HG03457 (cell line): ENCODE measurements around the gene SRCAP.

Experiments
- ATAC-seq: cut with Tn5 transposase; IDR thresholded peaks from one replicate; pipeline ENCODE4 v1.9.1; 2021; ENCODE audit warnings: moderate number of reproducible peaks; ENCODE audit not compliant: unreplicated experiment

SRCAP gene

DNA sequence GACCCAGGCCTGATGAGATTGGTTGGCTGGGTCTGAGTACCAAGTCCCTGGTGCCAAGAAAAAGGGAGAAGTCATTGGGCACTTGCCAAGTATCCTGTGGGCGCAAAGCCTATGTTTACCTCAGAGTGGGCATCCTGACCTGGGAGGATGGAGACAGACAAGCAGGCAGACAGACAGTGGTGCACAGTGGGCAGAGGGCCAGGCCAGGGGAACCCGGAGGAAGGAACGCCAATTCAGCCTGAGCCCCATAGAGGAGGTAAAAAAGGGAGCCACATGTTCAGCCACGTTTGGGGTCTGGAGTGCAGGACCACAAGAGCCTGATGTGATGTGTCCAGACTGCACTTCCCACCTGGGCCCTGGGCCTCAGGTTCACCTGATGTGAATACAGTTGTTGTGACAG is 54.6 kb downstream of the SRCAP start:
- no peak for ATAC-seq

DNA sequence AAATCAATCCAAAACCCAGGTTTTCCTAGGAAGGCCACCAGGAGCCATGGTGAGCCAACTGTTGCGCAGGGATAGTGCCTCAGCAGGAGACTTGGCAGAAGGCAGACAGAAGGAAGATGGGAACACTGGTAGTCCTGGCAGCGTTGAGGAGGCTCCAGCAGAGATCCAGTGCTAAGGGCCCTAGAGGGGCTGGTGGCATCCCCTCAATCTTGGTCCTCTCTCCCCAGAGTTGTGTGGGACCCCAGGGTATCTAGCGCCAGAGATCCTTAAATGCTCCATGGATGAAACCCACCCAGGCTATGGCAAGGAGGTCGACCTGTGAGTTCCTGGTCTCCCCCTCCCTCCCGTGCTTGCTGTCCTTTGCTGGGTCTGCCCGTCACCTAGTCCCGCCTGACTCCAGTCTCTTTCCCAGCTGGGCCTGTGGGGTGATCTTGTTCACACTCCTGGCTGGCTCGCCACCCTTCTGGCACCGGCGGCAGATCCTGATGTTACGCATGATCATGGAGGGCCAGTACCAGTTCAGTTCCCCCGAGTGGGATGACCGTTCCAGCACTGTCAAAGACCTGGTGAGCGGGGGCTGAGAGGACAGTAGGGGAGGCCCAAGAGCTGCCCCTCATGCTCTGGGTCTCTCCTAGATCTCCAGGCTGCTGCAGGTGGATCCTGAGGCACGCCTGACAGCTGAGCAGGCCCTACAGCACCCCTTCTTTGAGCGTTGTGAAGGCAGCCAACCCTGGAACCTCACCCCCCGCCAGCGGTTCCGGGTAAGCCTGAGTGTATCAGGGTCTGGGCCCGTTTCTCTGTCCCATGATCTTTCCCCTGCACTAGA is 57.2 kb downstream of the SRCAP start:
- no peak for ATAC-seq

DNA sequence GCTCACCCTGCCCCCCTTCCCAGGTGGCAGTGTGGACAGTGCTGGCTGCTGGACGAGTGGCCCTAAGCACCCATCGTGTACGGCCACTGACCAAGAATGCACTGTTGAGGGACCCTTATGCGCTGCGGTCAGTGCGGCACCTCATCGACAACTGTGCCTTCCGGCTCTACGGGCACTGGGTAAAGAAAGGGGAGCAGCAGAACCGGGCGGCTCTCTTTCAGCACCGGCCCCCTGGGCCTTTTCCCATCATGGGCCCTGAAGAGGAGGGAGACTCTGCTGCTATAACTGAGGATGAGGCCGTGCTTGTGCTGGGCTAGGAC is 57.8 kb downstream of the SRCAP start:
- ATAC-seq, result no peak

DNA sequence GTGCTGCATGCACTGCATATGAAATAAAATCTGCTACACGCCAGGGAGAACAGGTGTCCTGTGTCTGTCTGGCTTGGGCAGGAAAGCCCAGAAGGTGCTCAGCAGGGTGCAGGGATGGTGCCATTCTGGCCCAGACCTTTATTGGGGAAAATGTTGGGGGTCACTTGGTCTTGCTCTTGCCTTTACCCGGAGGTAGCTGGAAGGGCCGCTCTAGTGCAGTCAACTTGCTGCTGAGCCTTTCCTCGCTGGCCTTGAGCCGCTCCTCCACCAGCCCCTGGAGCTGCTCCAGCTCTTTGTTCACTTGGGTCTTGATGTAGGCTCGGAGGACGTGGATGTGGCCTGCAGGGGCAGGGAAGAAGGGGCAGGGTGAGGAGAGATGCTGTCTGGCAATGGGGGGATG is 58.3 kb downstream of the SRCAP start:
- no peak for ATAC-seq

DNA sequence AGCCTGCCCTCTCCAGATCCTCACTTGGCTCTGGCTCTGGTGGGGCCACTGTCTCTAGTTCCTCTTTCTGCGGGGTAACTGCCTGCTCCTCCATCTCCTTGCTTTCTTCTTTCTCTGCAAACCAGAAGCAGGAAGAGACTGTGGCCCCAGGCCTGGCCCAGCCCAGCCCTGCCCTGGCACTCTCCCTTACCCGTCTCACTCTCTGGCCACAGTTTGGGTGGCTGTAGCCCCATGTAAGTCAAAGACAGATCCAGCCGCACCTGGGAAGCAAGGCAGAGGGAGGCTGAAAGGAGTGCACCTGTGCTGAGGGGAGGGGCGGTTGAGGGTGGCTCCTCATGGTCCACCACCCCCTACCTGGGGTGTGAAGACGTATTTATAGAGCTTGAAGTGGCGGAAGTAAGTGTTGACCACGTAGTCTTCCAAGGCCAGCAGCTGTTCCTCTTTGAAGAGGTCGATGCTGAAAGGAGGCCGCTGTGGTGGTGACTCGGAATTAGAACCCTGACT is 60.1 kb downstream of the SRCAP start:
- no peak for ATAC-seq

DNA sequence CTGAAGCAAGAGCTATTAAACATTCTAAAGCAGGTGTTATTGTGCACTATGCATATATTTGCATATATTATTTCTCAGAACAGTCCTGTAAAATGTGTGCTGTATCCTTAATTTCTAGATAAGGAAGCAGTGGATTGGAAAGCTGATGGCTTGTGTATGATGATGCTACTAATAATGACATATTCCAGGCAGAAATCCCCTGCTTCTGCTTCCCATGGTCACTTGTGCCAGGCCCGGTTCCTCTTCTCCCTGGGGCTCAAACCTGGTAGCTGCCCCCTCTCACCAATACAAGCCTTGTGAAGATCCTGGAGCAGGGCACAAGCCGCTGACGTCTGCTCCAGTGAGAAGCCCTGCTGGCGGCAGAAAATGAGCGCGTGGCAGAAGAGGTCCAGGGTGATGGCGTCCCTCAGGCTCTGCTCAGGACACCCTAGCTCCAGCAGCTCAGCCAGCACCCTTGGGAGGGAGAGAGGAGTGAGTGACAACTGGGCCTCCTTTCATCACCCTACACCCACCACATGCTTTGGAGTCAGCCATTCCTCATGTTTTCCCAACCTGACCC is 61.1 kb downstream of the SRCAP start:
- no peak for ATAC-seq

DNA sequence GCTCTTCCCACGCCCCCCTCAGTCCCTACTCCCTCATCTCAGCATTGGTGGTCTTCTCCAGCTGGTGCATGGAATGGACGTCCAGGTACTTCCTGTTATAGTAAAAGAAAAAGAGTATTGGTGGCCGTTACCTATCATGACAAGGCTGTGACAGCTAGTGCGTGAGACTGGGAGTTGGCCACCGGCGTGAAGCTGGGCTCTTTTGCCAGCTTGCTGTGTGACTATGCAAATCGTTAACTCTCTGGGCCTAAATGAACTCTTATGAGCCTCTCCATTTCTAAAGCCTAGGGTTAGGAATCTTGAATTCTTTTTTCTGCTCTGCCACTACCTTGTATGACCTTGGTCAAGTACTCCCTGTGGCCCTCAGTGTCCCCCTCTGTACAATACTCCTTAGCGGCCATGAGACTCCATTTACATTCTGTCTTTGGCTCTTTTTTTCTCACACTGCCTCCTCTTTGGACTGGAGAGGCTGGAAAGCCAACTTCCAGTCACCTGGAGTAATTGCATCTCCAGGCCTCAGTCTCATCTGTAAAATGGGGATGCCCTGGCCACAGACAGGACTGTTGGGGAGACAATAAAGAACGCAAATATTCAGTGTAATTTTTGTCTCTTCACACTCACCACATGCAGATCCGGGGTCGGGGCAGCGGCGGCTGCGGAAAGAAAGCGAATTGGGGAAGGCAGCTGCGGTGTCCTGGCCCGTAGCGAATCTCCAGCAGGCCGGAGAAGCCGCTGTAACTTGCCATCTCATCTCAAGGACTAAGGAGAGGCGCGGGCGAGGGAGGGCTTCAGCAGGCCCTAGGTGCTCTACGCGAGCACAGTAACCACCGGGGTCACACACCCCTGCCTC is 61.8 kb downstream of the SRCAP start:
- no peak for ATAC-seq

DNA sequence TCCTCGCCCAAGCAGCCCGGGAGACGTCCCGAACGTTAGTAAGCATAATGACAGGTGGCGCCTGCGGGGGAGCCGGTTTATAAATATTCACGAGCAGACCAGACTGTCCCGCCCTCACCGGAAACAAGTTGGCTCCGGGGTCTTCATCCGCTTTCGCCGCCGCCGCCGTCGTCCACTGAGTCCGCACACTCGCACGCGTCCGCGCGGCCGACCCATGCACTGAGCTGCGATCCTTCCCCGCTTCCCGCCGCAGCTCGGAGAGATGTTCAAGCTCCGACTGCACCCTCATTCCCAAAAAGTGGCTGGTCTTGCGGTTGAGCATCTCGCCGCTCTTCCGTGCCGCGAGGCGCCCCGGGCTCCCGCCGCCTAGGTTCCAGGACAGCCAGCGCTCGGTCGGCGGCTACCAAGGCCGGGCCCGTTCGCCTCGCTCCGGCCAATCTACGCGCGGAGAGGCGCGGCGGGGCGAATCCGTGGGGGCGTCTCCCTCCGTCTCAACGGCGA is 62.5 kb downstream of the SRCAP start:
- peak; percentile 11 for ATAC-seq

DNA sequence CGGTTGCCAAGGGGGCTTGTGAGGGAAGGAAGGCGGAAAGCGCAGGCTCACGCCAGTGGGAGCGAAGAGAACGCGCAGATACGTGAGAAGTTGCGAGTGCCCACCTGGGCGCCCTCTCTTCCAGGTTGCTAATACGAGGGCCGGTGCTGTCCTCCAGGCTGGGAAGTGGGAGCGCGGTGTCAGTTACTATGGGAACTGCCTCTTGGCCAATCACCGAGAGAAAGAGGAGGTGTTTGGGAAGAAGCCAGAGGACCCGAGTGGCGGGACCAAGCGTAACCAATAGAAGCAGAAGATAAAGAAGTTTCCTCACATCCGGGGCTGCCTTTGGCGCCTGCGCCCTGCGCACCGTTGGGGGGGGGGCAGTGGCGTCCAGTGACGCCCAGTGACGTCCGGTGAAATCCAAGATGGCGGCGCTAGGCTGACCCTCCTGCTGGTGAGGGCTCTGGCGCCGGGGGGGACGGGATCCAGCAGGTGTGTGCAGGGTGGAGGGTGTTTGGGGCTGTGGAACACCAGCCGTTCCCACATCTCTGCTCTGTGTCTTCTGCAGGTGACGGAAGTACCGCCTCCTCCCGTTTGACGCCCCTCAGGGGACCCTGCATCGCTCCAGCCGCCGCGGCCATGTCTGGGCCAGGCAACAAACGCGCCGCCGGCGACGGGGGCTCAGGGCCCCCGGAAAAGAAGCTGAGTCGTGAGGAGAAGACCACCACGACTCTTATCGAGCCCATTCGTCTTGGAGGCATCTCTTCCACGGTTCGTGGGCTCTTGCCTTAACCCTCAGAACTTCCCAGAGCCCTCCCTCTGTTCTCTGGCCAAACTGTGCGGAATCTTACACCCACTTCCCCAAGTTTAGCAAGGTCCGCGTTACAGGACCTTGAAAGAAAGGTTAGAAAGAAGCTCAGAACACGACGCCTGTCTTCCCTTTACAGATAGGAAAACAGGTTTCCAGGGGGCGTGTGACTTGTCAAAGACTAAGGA is 63.2 kb downstream of the SRCAP start, which contains the start of the genes CFAP119 and RNF40:
Gene CFAP119 (minus strand): TSS at position 135 of the 975 bp plus-strand sequence. CDS start 314 bp downstream, outside the sequence.
Gene RNF40 (plus strand): TSS at position 395 of the 975 bp plus-strand sequence. CDS start 224 bp downstream, at position 619.
- peak; percentile 68 for ATAC-seq

DNA sequence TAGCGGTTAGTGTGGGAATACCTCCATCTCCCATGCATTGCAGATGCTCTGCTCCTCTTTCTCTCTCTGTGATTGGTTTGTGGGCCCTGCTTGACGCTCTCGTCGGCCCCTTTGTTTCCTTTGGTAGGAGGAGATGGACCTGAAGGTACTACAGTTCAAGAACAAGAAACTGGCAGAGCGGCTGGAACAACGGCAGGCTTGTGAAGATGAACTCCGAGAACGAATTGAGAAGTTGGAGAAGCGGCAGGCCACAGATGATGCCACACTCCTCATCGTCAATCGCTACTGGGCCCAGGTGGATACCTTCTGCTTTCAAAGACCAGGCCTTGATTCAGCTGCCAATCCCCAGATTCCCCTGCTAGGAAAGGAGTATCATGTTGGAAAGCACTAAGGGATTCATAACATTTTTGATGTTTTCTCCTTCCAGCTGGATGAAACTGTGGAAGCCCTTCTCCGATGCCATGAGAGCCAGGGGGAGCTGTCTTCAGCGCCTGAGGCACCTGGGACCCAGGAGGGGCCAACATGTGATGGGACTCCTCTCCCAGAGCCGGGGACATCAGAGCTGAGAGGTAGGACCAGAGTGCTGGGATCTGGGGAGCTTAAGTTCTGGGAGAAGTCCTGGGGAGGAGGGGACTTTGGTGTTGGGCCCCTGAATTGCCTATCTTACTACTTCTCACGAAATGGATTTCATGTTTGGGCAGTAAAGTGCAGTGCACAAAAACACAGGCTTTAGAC is 64.2 kb downstream of the SRCAP start:
- ATAC-seq, result no peak

DNA sequence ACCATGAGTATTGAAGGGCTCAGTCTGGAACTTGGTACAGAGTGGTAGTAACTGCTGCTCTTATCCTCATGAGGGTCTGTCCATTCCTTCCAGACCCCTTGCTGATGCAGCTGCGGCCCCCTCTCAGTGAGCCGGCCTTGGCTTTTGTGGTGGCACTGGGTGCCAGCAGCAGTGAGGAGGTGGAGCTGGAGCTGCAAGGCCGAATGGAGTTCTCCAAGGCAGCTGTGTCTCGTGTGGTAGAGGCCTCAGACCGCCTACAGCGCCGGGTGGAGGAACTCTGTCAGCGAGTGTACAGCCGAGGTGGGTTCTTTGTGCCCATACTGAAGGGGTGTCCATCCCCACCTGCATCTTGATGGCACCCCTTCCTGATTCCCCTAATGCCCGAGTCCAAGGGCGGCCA is 65.1 kb downstream of the SRCAP start:
- no peak for ATAC-seq

DNA sequence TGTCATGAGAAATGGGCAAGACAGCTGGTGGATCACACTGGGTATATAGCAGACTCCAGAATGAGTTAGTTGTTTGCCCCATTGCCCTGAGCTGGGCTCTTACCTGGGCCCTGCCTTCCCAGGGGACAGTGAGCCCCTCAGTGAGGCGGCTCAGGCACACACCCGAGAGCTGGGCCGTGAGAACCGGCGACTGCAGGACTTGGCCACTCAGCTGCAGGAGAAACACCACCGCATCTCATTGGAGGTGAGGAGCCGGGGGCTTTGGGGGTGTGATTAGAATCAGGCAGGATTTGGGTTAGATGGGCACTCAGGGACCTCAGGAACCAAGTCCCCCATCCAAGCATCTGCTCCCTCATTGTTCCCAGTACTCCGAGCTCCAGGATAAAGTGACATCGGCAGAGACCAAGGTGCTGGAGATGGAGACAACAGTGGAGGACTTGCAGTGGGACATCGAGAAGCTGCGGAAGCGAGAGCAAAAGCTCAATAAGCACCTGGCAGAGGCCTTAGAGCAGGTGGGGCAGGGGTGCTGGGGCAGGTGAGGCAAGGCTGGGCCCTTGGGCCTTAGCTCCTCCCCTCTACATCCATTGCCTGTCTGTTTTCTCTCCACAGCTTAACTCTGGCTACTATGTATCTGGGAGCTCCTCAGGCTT is 66.0 kb downstream of the SRCAP start:
- ATAC-seq, result no peak

DNA sequence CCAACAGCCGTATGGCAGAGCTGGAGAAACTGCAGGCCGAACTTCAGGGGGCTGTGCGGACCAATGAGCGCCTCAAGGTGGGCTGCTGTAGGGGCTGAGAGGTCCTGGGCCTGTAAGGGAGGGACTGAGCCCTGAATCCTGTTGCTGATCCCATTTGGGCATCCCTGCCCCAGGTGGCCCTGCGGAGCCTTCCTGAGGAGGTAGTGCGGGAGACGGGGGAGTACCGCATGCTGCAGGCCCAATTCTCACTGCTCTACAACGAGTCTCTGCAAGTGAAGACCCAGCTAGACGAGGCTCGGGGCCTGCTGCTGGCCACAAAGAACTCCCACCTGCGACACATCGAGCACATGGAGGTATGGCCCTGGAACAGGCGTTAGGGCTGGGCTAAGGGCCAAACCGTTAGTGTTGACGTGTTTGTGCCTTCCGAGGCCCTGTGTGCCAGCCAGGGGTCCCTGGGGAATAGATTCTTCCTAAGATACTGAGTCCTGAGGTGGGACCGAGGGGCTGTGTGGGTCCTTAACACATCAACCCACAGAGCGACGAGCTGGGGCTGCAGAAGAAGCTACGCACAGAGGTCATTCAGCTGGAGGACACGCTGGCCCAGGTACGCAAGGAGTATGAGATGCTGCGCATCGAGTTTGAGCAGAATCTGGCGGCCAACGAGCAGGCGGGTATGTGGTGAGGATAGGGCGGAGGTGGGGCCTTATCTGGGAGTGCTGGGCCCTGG is 67.4 kb downstream of the SRCAP start:
- ATAC-seq, result no peak

DNA sequence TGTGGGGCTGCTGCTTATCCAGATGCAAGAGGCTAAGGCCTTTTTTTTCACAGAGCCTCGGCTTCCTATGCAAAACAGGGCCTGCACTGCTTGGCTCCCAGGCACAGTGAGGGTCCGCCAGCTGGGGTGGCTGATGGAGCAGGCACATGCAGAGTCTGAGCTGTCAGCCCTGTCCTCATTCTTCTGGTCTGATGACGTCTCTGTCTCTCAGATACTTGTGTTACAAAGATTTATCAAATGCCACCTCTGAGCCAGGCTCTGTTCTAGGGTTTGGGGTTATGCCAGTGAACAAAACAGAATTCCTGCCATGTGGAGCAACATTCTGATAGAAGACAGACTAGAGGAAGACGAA is 67.9 kb downstream of the SRCAP start:
- no peak for ATAC-seq

DNA sequence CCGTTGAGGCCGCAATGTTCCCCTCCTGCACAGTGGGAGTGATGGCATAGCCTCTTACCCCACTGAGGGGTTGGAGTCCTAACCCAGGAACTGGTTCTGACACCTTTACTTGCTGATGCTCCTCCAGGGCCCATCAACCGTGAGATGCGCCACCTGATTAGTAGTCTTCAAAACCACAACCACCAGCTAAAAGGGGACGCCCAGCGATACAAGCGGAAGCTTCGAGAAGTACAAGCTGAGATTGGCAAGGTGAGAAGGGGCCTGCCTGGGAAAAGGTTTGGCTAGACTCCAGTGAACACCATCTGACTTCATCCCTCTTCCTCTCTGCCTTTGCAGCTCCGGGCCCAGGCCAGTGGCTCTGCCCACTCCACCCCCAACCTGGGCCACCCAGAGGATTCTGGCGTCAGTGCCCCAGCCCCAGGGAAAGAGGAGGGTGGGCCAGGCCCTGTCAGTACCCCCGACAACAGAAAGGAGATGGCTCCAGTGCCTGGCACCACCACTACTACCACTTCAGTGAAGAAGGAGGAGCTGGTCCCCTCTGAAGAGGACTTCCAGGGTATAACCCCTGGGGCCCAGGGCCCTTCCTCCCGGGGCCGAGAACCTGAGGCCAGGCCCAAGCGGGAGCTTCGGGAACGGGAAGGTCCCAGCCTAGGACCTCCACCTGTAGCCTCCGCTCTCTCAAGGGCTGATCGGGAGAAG is 68.9 kb downstream of the SRCAP start:
- ATAC-seq, result no peak

DNA sequence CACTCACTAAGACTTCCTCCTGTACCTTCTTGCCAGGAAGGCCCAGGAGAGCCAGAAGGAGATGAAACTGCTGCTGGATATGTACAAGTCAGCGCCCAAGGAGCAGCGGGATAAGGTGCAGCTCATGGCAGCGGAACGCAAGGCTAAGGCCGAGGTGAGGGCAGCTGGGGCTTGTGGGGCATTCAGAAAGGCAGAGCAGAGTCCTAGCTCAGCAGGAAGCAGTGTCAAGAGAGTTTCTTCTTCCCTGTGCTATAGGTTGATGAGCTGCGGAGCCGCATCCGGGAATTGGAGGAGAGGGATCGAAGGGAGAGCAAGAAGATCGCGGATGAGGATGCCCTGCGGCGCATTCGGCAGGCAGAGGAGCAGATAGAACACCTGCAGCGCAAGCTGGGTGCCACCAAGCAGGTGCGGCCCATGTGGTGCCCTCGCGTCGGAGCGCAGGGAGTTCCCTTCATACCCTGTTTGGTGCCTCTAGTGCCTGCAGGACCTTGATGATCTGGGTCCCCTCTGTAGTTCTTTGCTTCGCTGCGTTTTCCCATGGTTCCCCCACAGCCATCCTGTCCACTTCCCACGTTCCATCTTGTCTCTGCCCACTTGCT is 69.7 kb downstream of the SRCAP start:
- no peak for ATAC-seq

DNA sequence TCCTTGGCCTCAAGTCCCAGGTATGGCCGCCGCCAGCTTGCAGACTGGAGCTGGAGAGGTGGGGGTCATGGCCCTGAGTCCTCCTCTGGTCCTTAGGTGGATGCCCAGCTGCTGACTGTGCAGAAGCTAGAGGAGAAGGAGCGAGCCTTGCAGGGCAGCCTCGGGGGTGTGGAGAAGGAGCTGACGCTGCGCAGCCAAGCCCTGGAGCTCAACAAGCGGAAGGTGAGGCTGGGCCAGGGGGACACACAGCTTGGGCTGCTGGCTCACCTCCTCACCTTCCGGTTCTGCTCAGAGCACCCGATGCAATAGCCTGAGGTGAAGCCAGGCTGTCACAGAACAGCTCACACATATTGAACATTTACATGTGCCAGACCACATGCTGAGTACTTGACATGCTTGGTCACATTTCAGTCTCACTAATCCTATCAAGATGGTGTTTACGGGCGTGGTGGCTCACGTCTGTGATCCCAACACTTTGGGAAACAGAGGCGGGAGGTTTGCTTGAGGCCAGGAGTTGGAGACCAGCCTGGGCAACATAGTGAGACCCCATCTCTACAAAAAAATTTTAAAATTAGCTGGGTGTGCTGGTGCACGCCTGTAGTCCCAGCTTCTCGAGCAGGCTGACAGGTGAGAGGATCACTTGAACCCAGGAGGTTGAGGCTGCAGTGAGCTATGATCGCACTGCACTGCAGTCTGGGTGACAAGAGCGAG is 70.6 kb downstream of the SRCAP start:
- no peak for ATAC-seq
